GM23338 (cell line): ENCODE data around the gene P4HA3. TPM values are rescaled to one million over a fixed set of nuclear protein-coding genes. Genes with fewer than 3 reads are reported as not detected.

Experiments
- ATAC-seq: fragments of 200-7000 bp; cut with Tn5 transposase; 3 replicates; pipeline ENCODE4 v1.9.1; 2020
- DNase-seq: peaks from one replicate; pipeline ENCODE4 v3.0.0-alpha.2; 2015; ENCODE audit warnings: low spot score
- H2AFZ ChIP-seq: fragments of 200-600 bp; sonication (generic); 2 replicates; pipeline ENCODE4 v1.8.0; 2016; ENCODE audit warnings: antibody characterized with exemption, mild to moderate bottlenecking, moderate library complexity
- H3F3A ChIP-seq: fragments of 200-600 bp; sonication (generic); replicated peaks from 2 replicates; pipeline ENCODE4 v1.8.0; 2017; ENCODE audit warnings: antibody characterized with exemption, mixed run types, low read depth
- H3K27ac ChIP-seq: fragments of 200-600 bp; sonication (generic); 2 replicates; pipeline ENCODE4 v1.6.1; 2016; ENCODE audit warnings: low read depth
- H3K27me3 ChIP-seq: fragments of 200-600 bp; sonication (generic); 2 replicates; pipeline ENCODE4 v1.8.0; 2016; ENCODE audit warnings: mild to moderate bottlenecking, mixed run types, moderate library complexity; ENCODE audit not compliant: insufficient read depth
- H3K36me3 ChIP-seq: fragments of 200-600 bp; sonication (generic); 2 replicates; pipeline ENCODE4 v1.8.0; 2016; ENCODE audit warnings: mild to moderate bottlenecking; ENCODE audit not compliant: insufficient read depth
- H3K4me1 ChIP-seq: fragments of 200-600 bp; sonication (generic); 2 replicates; pipeline ENCODE4 v1.8.0; 2016; ENCODE audit warnings: mild to moderate bottlenecking, moderate library complexity; ENCODE audit not compliant: insufficient read depth
- H3K4me2 ChIP-seq: fragments of 200-600 bp; sonication (generic); 2 replicates; pipeline ENCODE4 v1.7.1; 2017; ENCODE audit warnings: mixed run types
- H3K4me3 ChIP-seq: fragments of 200-600 bp; sonication (generic); 2 replicates; pipeline ENCODE4 v1.6.1; 2016; ENCODE audit warnings: mixed run types
- H3K79me2 ChIP-seq: fragments of 200-600 bp; sonication (generic); replicated peaks from 2 replicates; pipeline ENCODE4 v1.8.0; 2017; ENCODE audit warnings: mild to moderate bottlenecking; ENCODE audit not compliant: insufficient read depth
- H3K9me2 ChIP-seq: fragments of 200-600 bp; sonication (generic); 2 replicates; pipeline ENCODE4 v1.8.0; 2017; ENCODE audit not compliant: insufficient read depth
- H4K20me1 ChIP-seq: fragments of 200-600 bp; sonication (generic); replicated peaks from 2 replicates; pipeline ENCODE4 v1.8.0; 2017; ENCODE audit warnings: mild to moderate bottlenecking; ENCODE audit not compliant: insufficient read depth
- H3K27ac Mint-ChIP-seq: 2 replicates; pipeline ENCODE4 v1.8.0; 2020; ENCODE audit warnings: inconsistent platforms, mild to moderate bottlenecking, moderate library complexity, mixed read lengths
- H3K27me3 Mint-ChIP-seq: 3 replicates; pipeline ENCODE4 v1.8.0; 2022; ENCODE audit warnings: low read depth, mild to moderate bottlenecking, moderate library complexity, mixed read lengths, inconsistent platforms; ENCODE audit not compliant: insufficient read depth, poor library complexity
- H3K36me3 Mint-ChIP-seq: 3 replicates; pipeline ENCODE4 v1.8.0; 2021; ENCODE audit warnings: low read depth, mild to moderate bottlenecking, inconsistent platforms, moderate library complexity, mixed read lengths
- H3K4me1 Mint-ChIP-seq: 3 replicates; pipeline ENCODE4 v1.8.0; 2020; ENCODE audit warnings: mild to moderate bottlenecking, inconsistent platforms, mixed read lengths
- H3K4me3 Mint-ChIP-seq: 3 replicates; pipeline ENCODE4 v1.8.0; 2021; ENCODE audit warnings: moderate library complexity, mild to moderate bottlenecking, inconsistent platforms, mixed read lengths
- H3K9me3 Mint-ChIP-seq: 3 replicates; pipeline ENCODE4 v1.8.0; 2020; ENCODE audit warnings: moderate library complexity, mild to moderate bottlenecking, inconsistent platforms, mixed read lengths
- CREB1 ChIP-seq: fragments of 250-450 bp; sonication (Bioruptor Pico); IDR thresholded peaks from 2 replicates; pipeline ENCODE4 v1.5.0; 2020; ENCODE audit warnings: low read depth, mild to moderate bottlenecking, moderate library complexity
- CTCF ChIP-seq, 2 experiments: fragments of 200-600 bp in 1 of 2; sonication (generic) in 1 of 2; conservative IDR thresholded peaks; 2 replicates each; pipeline versions ENCODE4 v1.5.1 to v1.6.1; 2016 to 2017; ENCODE audit warnings: antibody characterized with exemption in 2 of 2, low read depth in 2 of 2, mild to moderate bottlenecking in 2 of 2, moderate library complexity in 1 of 2
- EZH2 ChIP-seq: fragments of 200-600 bp; sonication (generic); IDR thresholded peaks from one replicate; pipeline ENCODE4 v1.8.0; 2017; ENCODE audit warnings: antibody characterized with exemption, mild to moderate bottlenecking, low read depth; ENCODE audit not compliant: unreplicated experiment
- EZH2phosphoT487 ChIP-seq: fragments of 200-600 bp; sonication (generic); IDR thresholded peaks from one replicate; pipeline ENCODE4 v1.8.1; 2018; ENCODE audit warnings: antibody characterized with exemption; ENCODE audit not compliant: unreplicated experiment
- JUNB ChIP-seq: IDR thresholded peaks from one replicate; pipeline ENCODE4 v1.6.1; 2016; ENCODE audit warnings: antibody characterized with exemption; ENCODE audit not compliant: unreplicated experiment
- NANOG ChIP-seq: IDR thresholded peaks from 2 replicates; pipeline ENCODE4 v1.6.1; 2016; ENCODE audit warnings: antibody characterized with exemption, borderline replicate concordance
- POLR2AphosphoS5 ChIP-seq: IDR thresholded peaks from 2 replicates; pipeline ENCODE4 v1.6.1; 2016; ENCODE audit warnings: antibody characterized with exemption, low read depth
- STAT1 ChIP-seq: IDR thresholded peaks from one replicate; pipeline ENCODE4 v1.6.1; 2016; ENCODE audit warnings: antibody characterized with exemption; ENCODE audit not compliant: unreplicated experiment
- ZNF114 ChIP-seq: fragments of 250-450 bp; sonication (Bioruptor Pico); IDR thresholded peaks from 2 replicates; pipeline ENCODE4 v1.5.0; 2020; ENCODE audit warnings: mild to moderate bottlenecking, moderate library complexity
- ZNF331 ChIP-seq: fragments of 250-450 bp; sonication (Bioruptor Pico); IDR thresholded peaks from 2 replicates; pipeline ENCODE4 v1.5.0; 2020; ENCODE audit warnings: low read depth, mild to moderate bottlenecking, moderate library complexity
- polyA plus RNA-seq: library from polyadenylated mRNA; unstranded; fragments of >200 nt; fragmentation: Nextera tagmentation; extraction: Ambion mirVana; gene quantifications from 2 replicates; pipeline ENCODE4 v1.2.1, GENCODE V29; 2016
- total RNA-seq: library from RNA; depleted of rRNA; stranded (reverse); fragments of >200 nt; shearing (Covaris generic); gene quantifications from 2 replicates; pipeline ENCODE4 v1.2.3, GENCODE V29; 2014
- TF ChIP-seq, protein P1 (sequence below): IDR thresholded peaks from one replicate; pipeline ENCODE4 v1.6.1; 2018; ENCODE audit warnings: antibody characterized with exemption; ENCODE audit not compliant: unreplicated experiment

Gene P4HA3
- total and polyA plus RNA-seq, 2 experiments from 2014 or later = 0.08 TPM; not detected in 1

- TF ChIP-seq, protein P1, sequence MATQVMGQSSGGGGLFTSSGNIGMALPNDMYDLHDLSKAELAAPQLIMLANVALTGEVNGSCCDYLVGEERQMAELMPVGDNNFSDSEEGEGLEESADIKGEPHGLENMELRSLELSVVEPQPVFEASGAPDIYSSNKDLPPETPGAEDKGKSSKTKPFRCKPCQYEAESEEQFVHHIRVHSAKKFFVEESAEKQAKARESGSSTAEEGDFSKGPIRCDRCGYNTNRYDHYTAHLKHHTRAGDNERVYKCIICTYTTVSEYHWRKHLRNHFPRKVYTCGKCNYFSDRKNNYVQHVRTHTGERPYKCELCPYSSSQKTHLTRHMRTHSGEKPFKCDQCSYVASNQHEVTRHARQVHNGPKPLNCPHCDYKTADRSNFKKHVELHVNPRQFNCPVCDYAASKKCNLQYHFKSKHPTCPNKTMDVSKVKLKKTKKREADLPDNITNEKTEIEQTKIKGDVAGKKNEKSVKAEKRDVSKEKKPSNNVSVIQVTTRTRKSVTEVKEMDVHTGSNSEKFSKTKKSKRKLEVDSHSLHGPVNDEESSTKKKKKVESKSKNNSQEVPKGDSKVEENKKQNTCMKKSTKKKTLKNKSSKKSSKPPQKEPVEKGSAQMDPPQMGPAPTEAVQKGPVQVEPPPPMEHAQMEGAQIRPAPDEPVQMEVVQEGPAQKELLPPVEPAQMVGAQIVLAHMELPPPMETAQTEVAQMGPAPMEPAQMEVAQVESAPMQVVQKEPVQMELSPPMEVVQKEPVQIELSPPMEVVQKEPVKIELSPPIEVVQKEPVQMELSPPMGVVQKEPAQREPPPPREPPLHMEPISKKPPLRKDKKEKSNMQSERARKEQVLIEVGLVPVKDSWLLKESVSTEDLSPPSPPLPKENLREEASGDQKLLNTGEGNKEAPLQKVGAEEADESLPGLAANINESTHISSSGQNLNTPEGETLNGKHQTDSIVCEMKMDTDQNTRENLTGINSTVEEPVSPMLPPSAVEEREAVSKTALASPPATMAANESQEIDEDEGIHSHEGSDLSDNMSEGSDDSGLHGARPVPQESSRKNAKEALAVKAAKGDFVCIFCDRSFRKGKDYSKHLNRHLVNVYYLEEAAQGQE = no peak
- TF ChIP-seq NANOG = no peak
- TF ChIP-seq STAT1 = no peak
- TF ChIP-seq JUNB = no peak
- no peak for TF ChIP-seq EZH2phosphoT487
- TF ChIP-seq CTCF (conservative IDR thresholded peaks at IDR 0.05; ENCODE audit: low read depth in 2 of 2) = no peak
- TF ChIP-seq ZNF331 (CRISPR knock-in tag) = no peak
- no peak for TF ChIP-seq POLR2AphosphoS5
- TF ChIP-seq EZH2 = no peak
- TF ChIP-seq CREB1 (CRISPR knock-in tag) = no peak
These were observed 12.4 kb downstream of the P4HA3 start (continued) for GRCh38 chr11:74299015-74299414.

DNA sequence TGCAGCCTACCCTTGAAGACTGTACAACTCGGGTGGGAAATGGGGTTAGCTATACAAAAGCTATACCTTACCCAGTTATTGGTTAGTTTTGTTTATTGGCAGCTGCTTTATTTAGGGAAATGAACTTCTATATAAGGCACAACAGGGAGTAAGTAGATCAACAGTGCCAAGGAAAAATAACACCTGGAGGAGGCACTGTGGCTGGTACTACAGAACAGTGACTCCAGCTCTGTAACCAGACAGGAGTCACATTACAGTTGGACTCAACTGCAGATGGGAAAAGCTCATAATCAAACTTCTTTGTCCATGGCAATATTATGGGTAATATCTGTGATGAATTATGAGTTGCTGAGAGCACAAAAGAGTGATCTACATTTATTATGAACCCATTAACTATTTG, 14.0 kb downstream of the P4HA3 start:
- ATAC-seq = no peak

More for the DNA sequence above, 14.0 kb downstream of the P4HA3 start:
- Mint-ChIP-seq H3K9me3 (peaks cover 11% of the 10 kb centered on the region), H3K27me3 (peaks cover 10% of the 10 kb centered on the region), H3K27ac (no peak overlapping the region), H3K4me1 (no peaks in the 10 kb centered on the region), H3K36me3 (peaks cover 7% of the 10 kb centered on the region; the same call in 1 of the 3 replicates), H3K4me3 (no peak overlapping the region)
- TF ChIP-seq STAT1 (no peak), ZNF331 (CRISPR knock-in tag) (no peak), CTCF (conservative IDR thresholded peaks at IDR 0.05; ENCODE audit: low read depth in 2 of 2) (no peak), ZNF114 (no peak)
- TF ChIP-seq, protein P1 = no peak
- Histone ChIP-seq H3K4me1 (no peaks in the 10 kb centered on the region), H3K27me3 (no peaks in the 10 kb centered on the region), H3F3A (no peaks in the 10 kb centered on the region), H3K36me3 (no peaks in the 10 kb centered on the region), H3K79me2 (no peaks in the 10 kb centered on the region), H3K9me2 (no peaks in the 10 kb centered on the region; the same call in 1 of the 2 replicates), H3K4me3 (no peak overlapping the region), H2AFZ (no peak overlapping the region), H4K20me1 (no peaks in the 10 kb centered on the region), H3K4me2 (no peak overlapping the region), H3K27ac (no peak overlapping the region)
- no peak for DNase-seq
